Activated T-cell treated with anti-CD3 and anti-CD28 coated beads, Interleukin-2, amount 50 U/mL, for 24 hours (primary cell): ENCODE results near the gene THSD7A.

Source experiments
- DNase-seq: peaks from one replicate; pipeline ENCODE4 v3.0.0-alpha.2; 2020
- H3K27ac Mint-ChIP-seq: 2 replicates; pipeline ENCODE4 v1.8.0; 2020; ENCODE audit warnings: mild to moderate bottlenecking, mixed read lengths
- H3K27me3 Mint-ChIP-seq: 2 replicates; pipeline ENCODE4 v1.8.0; 2020; ENCODE audit warnings: mixed read lengths
- H3K36me3 Mint-ChIP-seq: 2 replicates; pipeline ENCODE4 v1.8.0; 2020; ENCODE audit warnings: low read depth, mixed read lengths
- H3K4me1 Mint-ChIP-seq: 2 replicates; pipeline ENCODE4 v1.8.0; 2020; ENCODE audit warnings: low read depth, mixed read lengths
- H3K4me3 Mint-ChIP-seq: 2 replicates; pipeline ENCODE4 v1.8.0; 2020; ENCODE audit warnings: mild to moderate bottlenecking, moderate library complexity, mixed read lengths
- H3K9me3 Mint-ChIP-seq: 2 replicates; pipeline ENCODE4 v1.8.0; 2020; ENCODE audit warnings: mixed read lengths

THSD7A gene

DNA sequence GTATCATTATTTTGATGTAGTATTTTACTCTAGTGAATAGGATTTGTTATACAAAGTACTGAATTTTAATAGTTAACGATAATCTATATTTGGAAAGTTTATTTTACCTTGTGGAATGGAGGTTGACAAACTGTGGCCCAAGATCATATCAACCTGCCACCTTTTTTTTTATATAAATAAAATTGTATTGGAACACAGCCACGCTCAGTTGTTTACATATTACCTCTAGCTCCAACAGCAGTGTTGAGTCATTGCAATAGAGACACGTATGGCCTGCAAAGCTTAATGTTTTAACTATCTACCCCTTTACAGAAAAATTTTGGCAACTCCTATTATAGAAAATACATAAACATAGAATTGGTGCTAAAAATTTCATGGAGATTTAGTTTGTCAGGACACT is 239.3 kb downstream of the THSD7A start:
- no peaks in the 10 kb centered on the region for H3K36me3 Mint-ChIP-seq
- no peak overlapping the region for H3K4me3 Mint-ChIP-seq
- H3K4me1 Mint-ChIP-seq: no peaks in the 10 kb centered on the region
- DNase-seq: no peak
- H3K27me3 Mint-ChIP-seq: no peaks in the 10 kb centered on the region
- no peak overlapping the region for H3K27ac Mint-ChIP-seq
- H3K9me3 Mint-ChIP-seq: no peaks in the 10 kb centered on the region

DNA sequence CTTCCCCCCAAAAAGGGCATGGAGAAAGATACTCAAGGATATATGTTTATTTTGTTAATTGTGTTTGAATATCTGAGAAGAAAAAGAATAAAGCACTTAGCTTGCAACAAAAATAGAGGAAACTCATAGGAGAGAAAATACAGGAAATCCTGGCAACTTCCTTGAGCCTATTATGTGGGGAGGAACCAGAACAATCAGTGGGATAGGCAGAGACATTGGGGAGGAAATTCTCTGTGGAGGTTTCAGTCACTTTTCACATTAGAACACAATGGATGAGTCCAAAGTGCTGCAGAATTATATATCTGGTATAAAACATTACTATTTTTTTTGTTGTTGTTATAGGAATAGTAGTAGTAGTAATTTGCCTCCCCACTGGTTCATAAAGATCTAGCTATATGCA is 240.1 kb downstream of the THSD7A start:
- no peaks in the 10 kb centered on the region for H3K9me3 Mint-ChIP-seq
- H3K4me1 Mint-ChIP-seq: no peaks in the 10 kb centered on the region
- H3K27me3 Mint-ChIP-seq: no peaks in the 10 kb centered on the region
- DNase-seq: no peak
- H3K36me3 Mint-ChIP-seq: no peaks in the 10 kb centered on the region
- H3K4me3 Mint-ChIP-seq: no peak overlapping the region
- H3K27ac Mint-ChIP-seq: no peak overlapping the region

- no peak overlapping the region for H3K27ac Mint-ChIP-seq
- no peaks in the 10 kb centered on the region for H3K36me3 Mint-ChIP-seq
- H3K4me1 Mint-ChIP-seq: no peaks in the 10 kb centered on the region
- no peak overlapping the region for H3K4me3 Mint-ChIP-seq
- H3K9me3 Mint-ChIP-seq: no peaks in the 10 kb centered on the region
- H3K27me3 Mint-ChIP-seq: no peaks in the 10 kb centered on the region
- DNase-seq: no peak
Measured at GRCh38 chr7:11591055-11591633, 240.9 kb downstream of the THSD7A start.

DNA sequence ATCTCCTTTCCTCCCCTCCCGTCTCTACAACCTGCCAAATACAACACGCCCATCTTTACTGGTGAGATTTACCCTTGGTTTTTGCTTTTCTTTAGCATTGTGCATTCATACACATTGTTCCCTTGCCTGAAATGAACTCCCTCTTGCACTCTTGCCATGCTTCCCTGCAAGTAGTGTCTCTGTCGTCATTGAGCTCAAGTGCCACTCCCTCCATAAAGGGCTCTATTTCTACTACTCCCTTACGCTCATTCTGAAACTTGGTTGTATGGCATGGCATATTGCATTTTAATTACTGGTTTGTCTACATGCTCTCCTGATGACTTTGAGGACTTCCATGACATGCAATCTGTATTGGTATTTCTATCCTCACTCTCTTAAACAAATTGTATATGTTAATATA is 242.7 kb downstream of the THSD7A start:
- Mint-ChIP-seq H3K4me3 (no peak overlapping the region), H3K4me1 (no peaks in the 10 kb centered on the region), H3K36me3 (no peaks in the 10 kb centered on the region), H3K27ac (no peak overlapping the region), H3K9me3 (no peaks in the 10 kb centered on the region), H3K27me3 (no peaks in the 10 kb centered on the region)
- DNase-seq: no peak

- Mint-ChIP-seq H3K4me1 (no peaks in the 10 kb centered on the region), H3K4me3 (no peak overlapping the region), H3K9me3 (no peaks in the 10 kb centered on the region), H3K27me3 (no peaks in the 10 kb centered on the region), H3K27ac (no peak overlapping the region), H3K36me3 (no peaks in the 10 kb centered on the region)
- no peak for DNase-seq
Measured at GRCh38 chr7:11587814-11588213, 244.2 kb downstream of the THSD7A start.

DNA sequence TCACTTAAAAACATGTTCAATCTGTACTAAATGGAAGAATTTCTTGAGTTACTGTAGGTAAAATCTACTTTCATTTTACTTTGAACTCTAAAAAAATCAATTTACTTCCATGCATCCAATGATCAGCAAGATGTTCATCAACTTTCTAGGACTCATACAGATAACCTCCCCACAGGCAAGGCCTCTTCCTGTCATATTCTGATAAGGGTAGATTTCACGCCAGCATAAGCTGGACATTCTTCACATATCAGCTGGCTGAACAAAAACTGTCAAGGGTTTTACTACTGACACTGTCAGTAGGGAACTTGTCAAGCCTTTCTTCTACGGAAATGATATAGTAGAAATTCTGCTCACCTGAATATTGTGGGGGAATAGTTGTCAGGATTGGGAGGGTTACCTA is 244.9 kb downstream of the THSD7A start:
- Mint-ChIP-seq H3K36me3 (no peaks in the 10 kb centered on the region), H3K9me3 (no peaks in the 10 kb centered on the region), H3K27ac (no peak overlapping the region), H3K4me3 (no peak overlapping the region), H3K4me1 (no peaks in the 10 kb centered on the region), H3K27me3 (no peaks in the 10 kb centered on the region)
- no peak for DNase-seq

- H3K36me3 Mint-ChIP-seq: no peaks in the 10 kb centered on the region
- no peaks in the 10 kb centered on the region for H3K9me3 Mint-ChIP-seq
- H3K27me3 Mint-ChIP-seq: no peaks in the 10 kb centered on the region
- H3K4me1 Mint-ChIP-seq: no peaks in the 10 kb centered on the region
- DNase-seq: no peak
- no peak overlapping the region for H3K27ac Mint-ChIP-seq
- H3K4me3 Mint-ChIP-seq: no peak overlapping the region
Measured at GRCh38 chr7:11584406-11585031, 247.5 kb downstream of the THSD7A start.

GRCh38 chr7:11579141-11579540 is 252.9 kb downstream of the THSD7A start:
- DNase-seq: no peak
- H3K27me3 Mint-ChIP-seq: no peaks in the 10 kb centered on the region
- no peaks in the 10 kb centered on the region for H3K9me3 Mint-ChIP-seq
- no peak overlapping the region for H3K4me3 Mint-ChIP-seq
- H3K36me3 Mint-ChIP-seq: no peaks in the 10 kb centered on the region
- no peaks in the 10 kb centered on the region for H3K4me1 Mint-ChIP-seq
- no peak overlapping the region for H3K27ac Mint-ChIP-seq

- Mint-ChIP-seq H3K4me3 (no peak overlapping the region), H3K4me1 (no peaks in the 10 kb centered on the region), H3K27me3 (no peaks in the 10 kb centered on the region), H3K36me3 (no peaks in the 10 kb centered on the region), H3K9me3 (no peaks in the 10 kb centered on the region), H3K27ac (no peak overlapping the region)
- DNase-seq: no peak
Measured at GRCh38 chr7:11576310-11576709, 255.7 kb downstream of the THSD7A start.

DNA sequence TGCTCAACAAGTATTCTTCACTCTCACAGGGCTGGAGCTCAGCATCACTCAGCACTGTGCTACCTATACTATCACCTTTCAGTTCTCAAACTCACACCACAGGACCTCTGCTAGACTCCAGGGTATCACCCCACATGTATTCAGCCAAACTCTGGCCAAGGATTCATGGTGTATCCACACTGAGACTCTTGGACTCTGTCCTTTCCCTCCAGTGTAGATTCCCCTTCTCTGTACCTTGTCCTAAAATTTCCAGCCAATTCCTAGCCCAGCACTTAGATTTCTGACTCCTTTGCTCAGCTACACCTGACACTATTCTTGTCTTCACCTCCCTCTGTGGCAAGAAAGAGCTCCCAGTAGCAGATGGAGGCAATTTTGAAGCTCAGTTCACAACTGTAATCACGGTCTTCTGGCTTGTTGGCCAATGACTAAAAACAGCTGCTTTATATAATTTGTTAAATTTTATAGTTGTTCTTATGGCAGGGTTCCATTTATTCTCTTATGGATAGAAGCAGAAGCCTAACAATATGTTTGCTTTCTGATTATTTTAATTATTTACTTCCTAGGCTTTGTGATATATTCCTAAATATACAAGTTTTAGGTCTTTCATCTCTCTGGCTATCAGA is 258.8 kb downstream of the THSD7A start:
- DNase-seq: no peak
- H3K27me3 Mint-ChIP-seq: no peaks in the 10 kb centered on the region
- peaks cover 2% of the 10 kb centered on the region for H3K9me3 Mint-ChIP-seq
- H3K4me3 Mint-ChIP-seq: no peak overlapping the region
- H3K36me3 Mint-ChIP-seq: no peaks in the 10 kb centered on the region
- no peak overlapping the region for H3K27ac Mint-ChIP-seq
- no peaks in the 10 kb centered on the region for H3K4me1 Mint-ChIP-seq

GRCh38 chr7:11570922-11571550 is 261.0 kb downstream of the THSD7A start:
- H3K27me3 Mint-ChIP-seq: no peaks in the 10 kb centered on the region
- no peaks in the 10 kb centered on the region for H3K36me3 Mint-ChIP-seq
- no peak overlapping the region for H3K4me3 Mint-ChIP-seq
- DNase-seq: no peak
- H3K27ac Mint-ChIP-seq: no peak overlapping the region
- H3K4me1 Mint-ChIP-seq: no peaks in the 10 kb centered on the region
- H3K9me3 Mint-ChIP-seq: peaks cover 2% of the 10 kb centered on the region

GRCh38 chr7:11570205-11570604 is 261.8 kb downstream of the THSD7A start:
- Mint-ChIP-seq H3K27ac (no peak overlapping the region), H3K4me1 (no peaks in the 10 kb centered on the region), H3K4me3 (no peak overlapping the region), H3K27me3 (no peaks in the 10 kb centered on the region), H3K9me3 (peaks cover 2% of the 10 kb centered on the region), H3K36me3 (no peaks in the 10 kb centered on the region)
- DNase-seq: no peak

GRCh38 chr7:11567571-11567970 is 264.4 kb downstream of the THSD7A start:
- H3K27ac Mint-ChIP-seq: no peak overlapping the region
- no peaks in the 10 kb centered on the region for H3K27me3 Mint-ChIP-seq

GRCh38 chr7:11557627-11558026 is 274.4 kb downstream of the THSD7A start:
- Mint-ChIP-seq H3K27me3 (no peaks in the 10 kb centered on the region), H3K27ac (no peak overlapping the region), H3K4me1 (no peaks in the 10 kb centered on the region), H3K36me3 (no peaks in the 10 kb centered on the region), H3K9me3 (peaks cover 5% of the 10 kb centered on the region), H3K4me3 (no peak overlapping the region)
- DNase-seq: no peak

More at GRCh38 chr7:11567571-11567970, 264.4 kb downstream of the THSD7A start:
- DNase-seq: no peak
- no peaks in the 10 kb centered on the region for H3K4me1 Mint-ChIP-seq
- no peak overlapping the region for H3K4me3 Mint-ChIP-seq
- no peaks in the 10 kb centered on the region for H3K36me3 Mint-ChIP-seq
- H3K9me3 Mint-ChIP-seq: peaks cover 2% of the 10 kb centered on the region

- Mint-ChIP-seq H3K27me3 (no peaks in the 10 kb centered on the region), H3K4me1 (no peaks in the 10 kb centered on the region), H3K36me3 (no peaks in the 10 kb centered on the region), H3K9me3 (peaks cover 10% of the 10 kb centered on the region), H3K4me3 (no peak overlapping the region), H3K27ac (no peak overlapping the region)
- DNase-seq: no peak
Measured at GRCh38 chr7:11552676-11553296, 279.2 kb downstream of the THSD7A start.
